Embryonic facial prominence (tissue), 1 donor: ENCODE measurements around the gene PPARG.

Experiments used
- DNase-seq: peaks from one replicate; pipeline ENCODE4 v3.0.0-alpha.2; 2016; ENCODE audit errors: extremely low spot score

PPARG gene

GRCh38 chr3:12343047-12343501, 54.2 kb downstream of the PPARG start:
- DNase-seq, result no peak

- DNase-seq, result no peak
Measured at GRCh38 chr3:12345141-12345561, 56.3 kb downstream of the PPARG start.

GRCh38 chr3:12345584-12346494, 57.0 kb downstream of the PPARG start:
- DNase-seq, result peak; percentile 6

- DNase-seq, result no peak
Measured at GRCh38 chr3:12347301-12347700, 58.4 kb downstream of the PPARG start.

GRCh38 chr3:12349895-12350811, 61.3 kb downstream of the PPARG start:
- DNase-seq, result no peak

DNA sequence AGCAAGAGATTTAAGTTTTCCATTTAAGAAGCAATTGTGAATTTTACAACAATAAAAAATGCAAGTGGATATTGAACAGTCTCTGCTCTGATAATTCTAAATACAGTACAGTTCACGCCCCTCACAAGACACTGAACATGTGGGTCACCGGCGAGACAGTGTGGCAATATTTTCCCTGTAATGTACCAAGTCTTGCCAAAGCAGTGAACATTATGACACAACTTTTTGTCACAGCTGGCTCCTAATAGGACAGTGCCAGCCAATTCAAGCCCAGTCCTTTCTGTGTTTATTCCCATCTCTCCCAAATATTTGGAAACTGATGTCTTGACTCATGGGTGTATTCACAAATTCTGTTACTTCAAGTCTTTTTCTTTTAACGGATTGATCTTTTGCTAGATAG, 62.3 kb downstream of the PPARG start:
- no peak for DNase-seq

DNA sequence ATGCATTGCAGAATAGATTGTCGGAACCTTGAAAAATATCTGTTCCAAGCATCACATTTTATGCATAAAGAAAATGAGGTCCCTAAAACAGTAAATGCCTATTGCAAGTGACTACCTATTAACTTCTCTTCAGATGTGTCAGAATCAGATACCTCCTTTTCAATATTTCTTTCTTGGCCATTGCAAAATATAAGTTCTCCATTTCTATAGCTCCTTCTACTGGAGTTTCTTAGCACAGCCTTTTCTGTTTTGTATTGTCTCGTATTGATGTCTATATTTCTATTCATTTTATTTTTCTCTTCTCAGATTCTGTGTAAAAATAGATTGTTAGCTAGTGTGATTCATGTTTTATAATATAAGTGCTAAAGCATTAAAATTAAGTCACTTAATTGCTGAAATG, 63.4 kb downstream of the PPARG start:
- DNase-seq, result no peak

DNA sequence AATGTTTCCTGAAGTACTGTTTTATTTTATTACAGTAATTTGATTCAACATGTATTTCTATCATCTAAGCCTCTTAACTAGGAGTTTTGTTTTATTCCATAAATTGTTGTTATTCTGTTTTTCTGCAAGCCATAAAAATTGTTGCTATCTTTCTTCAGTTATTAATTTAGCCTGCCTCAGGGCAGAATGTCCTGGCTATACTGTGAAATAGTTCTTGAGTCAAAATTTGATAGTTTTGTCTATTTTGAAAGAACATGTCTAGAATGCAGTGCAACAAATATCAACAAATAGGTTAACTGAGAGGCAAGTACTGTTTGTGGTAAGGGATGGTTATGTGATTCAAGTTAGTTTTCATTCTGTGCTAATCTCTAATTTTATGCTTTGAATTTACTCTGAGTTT, 63.9 kb downstream of the PPARG start:
- DNase-seq, result no peak

DNA sequence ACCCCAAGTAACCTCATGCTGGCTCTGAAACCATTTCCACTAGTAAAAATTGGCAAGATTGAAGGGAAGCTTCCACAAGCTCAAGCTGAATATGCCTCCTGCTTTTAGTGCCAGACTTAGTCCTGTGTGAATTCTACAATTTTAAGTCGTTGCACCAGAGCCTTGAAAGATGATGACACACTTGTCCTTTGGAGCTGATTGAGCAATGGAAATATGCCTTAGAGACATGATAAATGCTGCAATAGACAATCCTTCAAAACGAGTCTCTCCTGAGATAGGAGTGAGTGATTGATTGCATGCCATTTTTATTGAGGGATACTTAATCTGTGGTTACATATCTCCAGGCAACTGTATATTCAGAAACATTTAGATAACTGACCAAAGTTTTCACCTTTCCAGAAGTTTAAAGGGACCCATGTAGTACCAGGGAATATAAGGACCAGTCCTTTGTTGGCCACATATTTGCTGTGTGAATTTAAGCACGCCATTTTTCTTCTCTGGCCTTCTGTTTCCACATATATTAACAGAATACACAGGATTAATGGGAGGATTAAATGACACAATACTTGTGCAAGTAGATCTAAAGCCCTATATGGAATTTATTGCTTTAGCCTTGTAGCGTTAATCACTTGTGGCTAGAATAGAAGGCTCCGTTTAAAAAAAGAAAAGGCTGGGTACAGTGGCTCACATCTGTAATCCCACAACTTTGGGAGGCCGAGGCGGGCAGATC, 65.1 kb downstream of the PPARG start:
- DNase-seq, result no peak

DNA sequence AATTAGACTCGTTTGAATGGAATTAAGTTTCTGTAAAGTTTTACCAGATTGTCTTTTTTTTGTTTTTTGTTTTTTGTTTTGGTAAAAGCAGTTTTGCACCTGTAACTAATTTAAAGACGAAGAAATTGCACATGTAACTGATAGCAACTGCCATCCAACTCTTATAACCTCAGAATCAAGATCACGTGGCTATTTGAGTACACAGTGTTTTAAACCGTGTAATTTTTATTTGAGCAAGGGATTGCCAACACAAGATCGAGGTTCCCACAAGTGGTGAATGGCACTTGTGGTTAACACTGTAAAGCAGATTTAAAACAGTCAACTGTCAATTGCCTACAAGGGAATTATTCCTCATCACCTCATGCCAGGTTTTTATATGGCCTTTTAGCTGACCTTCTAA, 67.3 kb downstream of the PPARG start:
- DNase-seq, result no peak

GRCh38 chr3:12356996-12357395, 68.1 kb downstream of the PPARG start:
- DNase-seq, result no peak

DNA sequence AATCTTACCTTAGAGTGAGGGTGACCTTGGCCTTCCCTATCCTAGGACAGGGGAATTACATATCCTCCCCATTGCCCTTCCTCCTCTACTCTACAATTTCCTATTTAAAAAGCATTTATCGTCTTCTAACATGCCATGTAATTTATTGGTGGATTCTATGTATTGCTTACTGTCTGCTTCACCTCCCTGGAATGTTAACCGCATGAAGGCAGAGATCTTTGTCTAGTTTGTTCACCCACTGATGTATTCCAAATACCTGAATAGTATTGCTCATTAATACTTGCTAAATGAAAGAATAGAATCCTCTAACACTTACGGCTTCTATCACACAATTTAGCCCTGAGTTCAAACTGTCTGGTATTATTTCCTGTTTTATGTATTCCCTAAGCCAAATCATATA, 68.6 kb downstream of the PPARG start:
- DNase-seq, result no peak

DNA sequence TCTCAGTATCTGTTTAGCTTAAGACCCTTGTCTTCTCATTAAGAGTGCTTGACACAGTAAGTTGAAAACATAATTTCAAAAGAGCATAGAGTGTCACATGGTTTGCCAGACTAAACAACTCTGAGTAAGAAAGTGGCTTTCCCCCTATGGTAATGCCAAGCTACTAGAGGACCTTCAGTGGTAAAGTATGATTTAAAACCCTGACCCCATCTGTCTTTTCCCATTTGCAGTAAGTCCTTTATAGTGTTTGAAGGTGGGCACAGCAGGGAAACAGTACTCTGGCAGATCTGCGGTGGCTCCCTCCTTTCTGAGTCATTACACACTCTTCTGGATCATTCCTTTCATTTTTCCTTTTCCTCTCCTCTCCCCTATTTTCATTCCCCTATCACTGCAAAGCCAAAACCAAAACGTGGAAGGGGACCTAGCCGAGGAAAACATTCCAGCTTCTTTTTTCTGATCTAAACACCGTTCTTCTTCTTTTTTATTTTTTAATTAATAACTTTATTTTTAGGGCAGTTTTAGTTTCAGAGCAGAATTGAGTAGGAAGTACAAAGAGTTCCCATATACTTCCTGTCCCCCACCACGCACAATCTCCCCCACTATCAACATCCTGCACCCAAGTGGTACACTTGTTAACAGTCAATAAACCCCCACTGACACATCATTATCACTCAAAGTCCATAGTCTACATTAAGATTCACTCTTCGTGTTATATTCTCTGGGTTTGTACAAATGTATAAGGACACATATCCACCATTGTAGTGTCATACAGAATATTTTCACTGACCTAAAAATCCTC, 74.7 kb downstream of the PPARG start:
- DNase-seq, result no peak

- DNase-seq, result no peak
Measured at GRCh38 chr3:12367346-12367745, 78.5 kb downstream of the PPARG start.

DNA sequence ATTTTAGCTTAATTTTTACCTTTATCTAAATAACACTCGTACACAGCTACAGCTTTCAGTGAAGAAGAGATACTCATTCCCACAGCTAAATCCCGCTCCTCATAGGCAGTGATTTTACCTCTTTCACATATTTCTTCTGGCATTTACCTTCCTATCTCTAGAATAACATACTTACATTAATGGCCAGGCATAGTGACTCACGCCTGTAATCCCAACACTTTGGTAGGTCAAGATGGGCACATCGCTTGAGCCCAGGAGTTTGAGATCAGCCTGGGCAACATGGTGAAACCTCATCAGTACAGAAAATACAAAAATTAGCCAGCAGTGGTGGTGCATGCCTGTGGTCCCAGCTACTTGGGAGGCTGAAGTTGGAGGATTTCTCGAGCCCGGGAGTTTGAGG, 80.2 kb downstream of the PPARG start:
- no peak for DNase-seq

DNA sequence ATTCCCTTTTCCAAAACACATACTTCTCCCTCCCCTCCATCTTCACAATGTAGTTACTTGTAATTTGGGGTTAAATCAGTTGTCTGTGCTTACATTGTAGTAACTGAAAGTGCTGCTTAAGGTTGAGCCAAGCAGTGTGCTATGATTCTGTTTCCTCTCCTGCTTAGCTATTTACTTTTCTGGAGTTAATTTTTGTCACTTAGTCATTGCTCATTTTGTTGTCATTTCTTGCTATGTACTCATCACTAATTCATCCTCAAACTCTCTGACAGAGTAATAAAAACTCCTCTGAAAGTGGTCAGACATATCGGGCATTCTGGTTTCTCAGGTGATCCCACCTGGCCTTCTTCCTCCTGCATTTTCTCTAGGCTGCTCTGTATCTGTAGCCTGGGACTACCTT, 80.7 kb downstream of the PPARG start:
- no peak for DNase-seq

- no peak for DNase-seq
Measured at GRCh38 chr3:12370758-12371157, 81.9 kb downstream of the PPARG start.

DNA sequence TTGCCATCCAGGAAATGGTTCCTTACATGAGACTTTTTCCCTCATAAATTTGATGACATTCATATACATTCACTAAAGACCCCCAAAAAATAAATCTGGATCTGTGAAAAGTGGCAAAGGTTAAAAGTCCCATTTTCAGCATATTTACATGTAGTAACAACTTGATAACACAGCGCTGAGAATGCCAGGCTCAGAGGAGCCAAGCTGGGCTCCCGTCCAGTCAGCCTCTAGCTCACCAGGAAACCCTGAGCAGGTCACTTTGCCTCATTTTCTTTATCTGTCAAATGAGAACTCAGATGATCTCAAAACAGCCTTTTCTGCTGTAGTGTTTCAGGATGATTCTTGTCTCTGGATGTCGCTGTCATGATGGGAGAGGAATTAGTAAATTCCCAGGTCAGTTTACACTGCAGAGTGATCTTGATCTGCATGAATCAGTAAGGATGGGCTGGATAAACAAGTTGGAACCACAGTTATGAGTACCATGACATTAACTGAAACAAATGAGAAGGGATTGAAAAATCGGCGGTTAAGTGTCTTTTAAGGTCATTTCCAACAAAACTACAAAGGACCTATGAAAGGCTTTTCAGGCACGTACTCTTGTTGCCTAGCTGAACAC, 82.8 kb downstream of the PPARG start:
- no peak for DNase-seq

GRCh38 chr3:12372741-12373280, 83.9 kb downstream of the PPARG start:
- no peak for DNase-seq

DNA sequence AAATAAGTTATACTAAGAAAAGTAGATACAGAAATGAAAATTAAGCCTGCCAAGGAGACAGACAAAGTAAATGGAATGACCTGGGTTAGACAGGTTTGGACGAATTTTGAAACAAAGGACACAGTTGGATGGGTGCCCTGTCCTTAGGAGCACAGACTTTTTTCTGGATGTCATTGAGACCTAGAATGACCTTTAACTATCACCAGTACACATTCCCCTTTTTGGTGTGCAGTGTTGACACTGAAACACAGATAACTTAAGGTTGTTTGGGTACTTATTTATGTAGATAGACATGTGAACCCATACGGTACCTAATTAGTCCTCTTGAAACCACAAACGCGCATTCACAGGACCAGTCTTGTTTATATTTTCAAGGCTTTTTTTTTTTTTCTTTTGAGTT, 86.7 kb downstream of the PPARG start:
- no peak for DNase-seq
